HepG2 (cell line): ENCODE results near the gene MARVELD3. TPM values are rescaled to one million over a fixed set of nuclear protein-coding genes. Genes with fewer than 3 reads are reported as not detected.
A peak's percentile ranks its signal among the peaks of the same experiment; 100 is the strongest.

ENCODE experiments used
- E2F1 ChIP-seq: sonication (generic); formaldehyde crosslinking; IDR thresholded peaks from 2 replicates; pipeline ENCODE4 v1.5.0; 2020; ENCODE audit warnings: missing genetic modification reagents
- HDAC2 ChIP-seq: sonication (generic); formaldehyde crosslinking; IDR thresholded peaks from 2 replicates; pipeline ENCODE4 v1.4.0; 2020; ENCODE audit warnings: missing genetic modification reagents
- HOXA5 ChIP-seq: sonication (generic); formaldehyde crosslinking; IDR thresholded peaks from 2 replicates; pipeline ENCODE4 v1.4.0; 2020; ENCODE audit warnings: missing genetic modification reagents
- IRF1 ChIP-seq: sonication (generic); formaldehyde crosslinking; IDR thresholded peaks from 2 replicates; pipeline ENCODE4 v1.4.0; 2020; ENCODE audit warnings: low read depth, mild to moderate bottlenecking, missing genetic modification reagents
- JUNB ChIP-seq: sonication (generic); formaldehyde crosslinking; IDR thresholded peaks from 2 replicates; pipeline ENCODE4 v1.8.0; 2022; ENCODE audit warnings: missing genetic modification reagents, mild to moderate bottlenecking, borderline replicate concordance
- KMT2B ChIP-seq: IDR thresholded peaks from 2 replicates; pipeline ENCODE4 v1.6.1; 2016; ENCODE audit warnings: missing genetic modification reagents, missing compliant biosample characterization
- MAZ ChIP-seq, 2 experiments: sonication (generic) in 1 of 2; formaldehyde crosslinking in 1 of 2; IDR thresholded peaks; 2 replicates each; pipeline versions ENCODE4 v1.5.0 to v1.6.1; 2012 to 2020; ENCODE audit warnings: low read depth in 2 of 2, mild to moderate bottlenecking in 2 of 2, borderline replicate concordance in 1 of 2, improper control_type of control experiment in 1 of 2, low read length in 1 of 2, missing genetic modification reagents in 1 of 2, moderate library complexity in 1 of 2
- MEF2D ChIP-seq: sonication (generic); formaldehyde crosslinking; IDR thresholded peaks from 2 replicates; pipeline ENCODE4 v1.5.1; 2020; ENCODE audit warnings: mild to moderate bottlenecking, missing genetic modification reagents
- MIXL1 ChIP-seq: IDR thresholded peaks from 2 replicates; pipeline ENCODE4 v1.6.1; 2016
- MXI1 ChIP-seq: IDR thresholded peaks from 3 replicates; pipeline ENCODE4 v1.6.1; 2012; ENCODE audit warnings: low read depth, low read length, inconsistent platforms, borderline replicate concordance
- MYNN ChIP-seq: sonication (generic); formaldehyde crosslinking; IDR thresholded peaks from 2 replicates; pipeline ENCODE4 v1.4.0; 2020; ENCODE audit warnings: mild to moderate bottlenecking, low read depth, missing genetic modification reagents
- POLR2A ChIP-seq, 2 experiments: IDR thresholded peaks; 2 replicates each; pipeline ENCODE4 v1.6.1; 2011; ENCODE audit warnings: low read depth in 2 of 2, low read length in 2 of 2, mild to moderate bottlenecking in 1 of 2, moderate library complexity in 1 of 2; ENCODE audit not compliant: insufficient read depth in 1 of 2
- POLR2AphosphoS5 ChIP-seq: IDR thresholded peaks from 2 replicates; pipeline ENCODE4 v1.6.1; 2012; ENCODE audit warnings: low read depth, low read length
- RAD21 ChIP-seq: fragments of 450-650 bp; formaldehyde crosslinking; IDR thresholded peaks from 2 replicates; pipeline ENCODE4 v1.5.0; 2020; ENCODE audit warnings: mild to moderate bottlenecking
- SOX6 ChIP-seq, 2 experiments: fragments of 450-650 bp in 1 of 2; sonication (generic) in 1 of 2; formaldehyde crosslinking in 1 of 2; IDR thresholded peaks; 2 replicates each; pipeline versions ENCODE4 v1.4.0 to v1.6.1; 2017 to 2020; ENCODE audit warnings: antibody characterized with exemption in 1 of 2, mild to moderate bottlenecking in 1 of 2, missing genetic modification reagents in 1 of 2
- TBX3 ChIP-seq: fragments of 450-650 bp; IDR thresholded peaks from 2 replicates; pipeline ENCODE4 v1.6.1; 2017; ENCODE audit warnings: antibody characterized with exemption, mild to moderate bottlenecking, inconsistent platforms, borderline replicate concordance
- TRIM22 ChIP-seq: fragments of 450-650 bp; IDR thresholded peaks from 2 replicates; pipeline ENCODE4 v1.6.1; 2017
- ZFP37 ChIP-seq: sonication (generic); formaldehyde crosslinking; IDR thresholded peaks from 2 replicates; pipeline ENCODE4 v1.4.0; 2020; ENCODE audit warnings: missing genetic modification reagents, borderline replicate concordance
- ZNF350 ChIP-seq: sonication (generic); formaldehyde crosslinking; IDR thresholded peaks from 2 replicates; pipeline ENCODE4 v1.4.0; 2020; ENCODE audit warnings: mild to moderate bottlenecking, low read depth, missing genetic modification reagents, borderline replicate concordance
- ZNF607 ChIP-seq: sonication (generic); formaldehyde crosslinking; IDR thresholded peaks from 2 replicates; pipeline ENCODE4 v1.5.1; 2020; ENCODE audit warnings: missing genetic modification reagents, mild to moderate bottlenecking, borderline replicate concordance
- polyA plus RNA-seq, 8 experiments: library from polyadenylated mRNA; depleted of rRNA in 3 of 8; stranded (reverse) in 7 of 8; unstranded in 1 of 8; fragments of >200 nt; fragmentation: Illumina TruSeq in 4 of 8; extraction: Trizol in 4 of 8; gene quantifications; 2 replicates each; pipeline versions ENCODE4 v1.2.1 to v1.2.3, GENCODE V29; 2011 to 2016; ENCODE audit warnings: low read depth in 4 of 8, missing spikeins in 1 of 8, mixed read lengths in 1 of 8; ENCODE audit not compliant: insufficient read depth in 1 of 8
- total RNA-seq, 5 experiments: library from RNA; depleted of rRNA; stranded (reverse); fragments of >200 nt; fragmentation: Illumina TruSeq; extraction: Trizol; gene quantifications; 2 replicates each; pipeline ENCODE4 v1.2.3, GENCODE V29; 2016; ENCODE audit warnings: low read depth in 1 of 5
- TF ChIP-seq, protein P1 (sequence below): sonication (generic); formaldehyde crosslinking; IDR thresholded peaks from 2 replicates; pipeline ENCODE4 v1.4.0; 2020; ENCODE audit warnings: missing genetic modification reagents
- TF ChIP-seq, protein P2 (sequence below): sonication (generic); formaldehyde crosslinking; IDR thresholded peaks from 2 replicates; pipeline ENCODE4 v1.4.0; 2020; ENCODE audit warnings: mild to moderate bottlenecking, low read depth, missing genetic modification reagents

The MARVELD3 gene
- total and polyA plus RNA-seq, 2 of the 13 experiments (the other 11 are each of a cell fraction or from before 2014, with no cell fraction given), result 4.8 to 5.6 TPM

- TF ChIP-seq, protein P1, sequence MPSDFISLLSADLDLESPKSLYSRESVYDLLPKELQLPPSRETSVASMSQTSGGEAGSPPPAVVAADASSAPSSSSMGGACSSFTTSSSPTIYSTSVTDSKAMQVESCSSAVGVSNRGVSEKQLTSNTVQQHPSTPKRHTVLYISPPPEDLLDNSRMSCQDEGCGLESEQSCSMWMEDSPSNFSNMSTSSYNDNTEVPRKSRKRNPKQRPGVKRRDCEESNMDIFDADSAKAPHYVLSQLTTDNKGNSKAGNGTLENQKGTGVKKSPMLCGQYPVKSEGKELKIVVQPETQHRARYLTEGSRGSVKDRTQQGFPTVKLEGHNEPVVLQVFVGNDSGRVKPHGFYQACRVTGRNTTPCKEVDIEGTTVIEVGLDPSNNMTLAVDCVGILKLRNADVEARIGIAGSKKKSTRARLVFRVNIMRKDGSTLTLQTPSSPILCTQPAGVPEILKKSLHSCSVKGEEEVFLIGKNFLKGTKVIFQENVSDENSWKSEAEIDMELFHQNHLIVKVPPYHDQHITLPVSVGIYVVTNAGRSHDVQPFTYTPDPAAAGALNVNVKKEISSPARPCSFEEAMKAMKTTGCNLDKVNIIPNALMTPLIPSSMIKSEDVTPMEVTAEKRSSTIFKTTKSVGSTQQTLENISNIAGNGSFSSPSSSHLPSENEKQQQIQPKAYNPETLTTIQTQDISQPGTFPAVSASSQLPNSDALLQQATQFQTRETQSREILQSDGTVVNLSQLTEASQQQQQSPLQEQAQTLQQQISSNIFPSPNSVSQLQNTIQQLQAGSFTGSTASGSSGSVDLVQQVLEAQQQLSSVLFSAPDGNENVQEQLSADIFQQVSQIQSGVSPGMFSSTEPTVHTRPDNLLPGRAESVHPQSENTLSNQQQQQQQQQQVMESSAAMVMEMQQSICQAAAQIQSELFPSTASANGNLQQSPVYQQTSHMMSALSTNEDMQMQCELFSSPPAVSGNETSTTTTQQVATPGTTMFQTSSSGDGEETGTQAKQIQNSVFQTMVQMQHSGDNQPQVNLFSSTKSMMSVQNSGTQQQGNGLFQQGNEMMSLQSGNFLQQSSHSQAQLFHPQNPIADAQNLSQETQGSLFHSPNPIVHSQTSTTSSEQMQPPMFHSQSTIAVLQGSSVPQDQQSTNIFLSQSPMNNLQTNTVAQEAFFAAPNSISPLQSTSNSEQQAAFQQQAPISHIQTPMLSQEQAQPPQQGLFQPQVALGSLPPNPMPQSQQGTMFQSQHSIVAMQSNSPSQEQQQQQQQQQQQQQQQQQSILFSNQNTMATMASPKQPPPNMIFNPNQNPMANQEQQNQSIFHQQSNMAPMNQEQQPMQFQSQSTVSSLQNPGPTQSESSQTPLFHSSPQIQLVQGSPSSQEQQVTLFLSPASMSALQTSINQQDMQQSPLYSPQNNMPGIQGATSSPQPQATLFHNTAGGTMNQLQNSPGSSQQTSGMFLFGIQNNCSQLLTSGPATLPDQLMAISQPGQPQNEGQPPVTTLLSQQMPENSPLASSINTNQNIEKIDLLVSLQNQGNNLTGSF (CRISPR knock-in tag), result no peak
- TF ChIP-seq SOX6 (IDR thresholded peaks at IDR 0.05), result no peak
- TF ChIP-seq SOX6 (CRISPR knock-in tag; IDR thresholded peaks at IDR 0.05), result peak; percentile 69; the same call in 1 of the 2 replicates
- TF ChIP-seq ZNF350 (CRISPR knock-in tag), result peak; percentile 47; the same call in 1 of the 2 replicates
- no peak for TF ChIP-seq E2F1
- TF ChIP-seq, protein P2, sequence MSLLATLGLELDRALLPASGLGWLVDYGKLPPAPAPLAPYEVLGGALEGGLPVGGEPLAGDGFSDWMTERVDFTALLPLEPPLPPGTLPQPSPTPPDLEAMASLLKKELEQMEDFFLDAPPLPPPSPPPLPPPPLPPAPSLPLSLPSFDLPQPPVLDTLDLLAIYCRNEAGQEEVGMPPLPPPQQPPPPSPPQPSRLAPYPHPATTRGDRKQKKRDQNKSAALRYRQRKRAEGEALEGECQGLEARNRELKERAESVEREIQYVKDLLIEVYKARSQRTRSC (CRISPR knock-in tag), result no peak
- TF ChIP-seq MYNN (CRISPR knock-in tag), result no peak
- peak; percentile 36; the same call in 1 of the 2 replicates for TF ChIP-seq RAD21
- TF ChIP-seq JUNB (CRISPR knock-in tag), result no peak
- TF ChIP-seq KMT2B, result no peak
- TF ChIP-seq IRF1 (CRISPR knock-in tag), result no peak
- TF ChIP-seq POLR2A (IDR thresholded peaks at IDR 0.05; ENCODE audit: insufficient read depth in 1 of 2, low read depth in 2 of 2, low read length in 2 of 2), result no peak
- TF ChIP-seq TRIM22, result no peak
- no peak for TF ChIP-seq ZFP37 (CRISPR knock-in tag)
- TF ChIP-seq HDAC2 (CRISPR knock-in tag), result peak; percentile 53; the same call in 1 of the 2 replicates
- TF ChIP-seq MXI1, result peak; percentile 62; the same call in 1 of the 3 replicates
- TF ChIP-seq HOXA5 (CRISPR knock-in tag), result peak; percentile 7; the same call in 1 of the 2 replicates
- 0 out of 2 replicates have a peak, but pooled peaks have one; percentile 53 for TF ChIP-seq MEF2D (CRISPR knock-in tag)
- no peak for TF ChIP-seq MAZ (IDR thresholded peaks at IDR 0.05; ENCODE audit: borderline replicate concordance, low read depth, low read length)
- no peak for TF ChIP-seq MAZ (CRISPR knock-in tag; IDR thresholded peaks at IDR 0.05; ENCODE audit: low read depth)
- TF ChIP-seq TBX3, result no peak
- TF ChIP-seq ZNF607 (CRISPR knock-in tag), result 0 out of 2 replicates have a peak, but pooled peaks have one; percentile 68
- TF ChIP-seq POLR2AphosphoS5, result no peak
- TF ChIP-seq MIXL1 (CRISPR knock-in tag), result peak; percentile 61; the same call in 1 of the 2 replicates
These were observed 25.2 kb upstream of the MARVELD3 start (continued) for GRCh38 chr16:71600822-71601221.
